ENCODE data around the gene GTF3C6. TPM values are rescaled to one million over a fixed set of nuclear protein-coding genes. Genes with fewer than 3 reads are reported as not detected.

The GTF3C6 gene
- total and polyA plus RNA-seq, 2 of the 13 experiments (the other 11 are each of a cell fraction or from before 2014, with no cell fraction given), result 21.6 to 160 TPM

DNA sequence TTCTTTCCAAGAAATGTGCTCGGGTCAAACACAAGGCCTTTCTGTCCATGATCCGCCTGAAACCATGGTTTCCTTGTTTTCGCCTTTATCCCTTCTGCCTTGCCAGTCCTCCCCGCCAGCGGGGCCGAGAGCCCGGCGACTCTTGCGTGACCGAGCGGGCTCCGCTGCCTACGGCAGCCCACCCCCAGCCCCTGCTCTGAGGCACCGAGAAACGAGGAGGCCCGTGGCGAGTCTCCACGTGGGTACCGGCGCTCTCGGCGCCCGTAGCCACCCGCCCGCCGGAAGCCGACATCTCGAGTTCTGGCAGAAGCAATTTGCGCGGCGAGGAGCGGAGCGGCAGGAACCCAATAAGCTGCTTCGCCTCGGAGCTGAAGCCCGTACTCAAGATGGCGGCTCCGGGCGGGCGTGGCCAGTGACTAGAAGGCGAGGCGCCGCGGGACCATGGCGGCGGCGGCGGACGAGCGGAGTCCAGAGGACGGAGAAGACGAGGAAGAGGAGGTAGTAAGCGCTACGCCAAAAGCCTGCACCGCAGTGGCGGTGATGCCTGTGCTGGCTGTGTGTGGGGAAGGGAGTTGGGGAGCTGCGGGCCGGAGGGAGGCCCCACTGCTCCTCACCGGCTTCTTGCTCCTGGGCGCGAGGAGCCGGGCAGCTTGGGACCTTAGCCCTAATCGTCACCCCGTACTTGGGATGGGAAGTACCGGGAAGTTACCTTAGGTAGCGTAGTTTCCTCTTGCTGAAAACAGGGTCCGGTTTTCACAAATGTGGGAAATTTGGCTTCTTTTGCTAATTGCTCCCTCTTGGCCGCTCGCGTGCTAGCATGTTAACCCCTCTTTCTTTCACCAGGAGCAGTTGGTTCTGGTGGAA, at the start of gene GTF3C6 (continued):
- TF ChIP-seq, protein P1, sequence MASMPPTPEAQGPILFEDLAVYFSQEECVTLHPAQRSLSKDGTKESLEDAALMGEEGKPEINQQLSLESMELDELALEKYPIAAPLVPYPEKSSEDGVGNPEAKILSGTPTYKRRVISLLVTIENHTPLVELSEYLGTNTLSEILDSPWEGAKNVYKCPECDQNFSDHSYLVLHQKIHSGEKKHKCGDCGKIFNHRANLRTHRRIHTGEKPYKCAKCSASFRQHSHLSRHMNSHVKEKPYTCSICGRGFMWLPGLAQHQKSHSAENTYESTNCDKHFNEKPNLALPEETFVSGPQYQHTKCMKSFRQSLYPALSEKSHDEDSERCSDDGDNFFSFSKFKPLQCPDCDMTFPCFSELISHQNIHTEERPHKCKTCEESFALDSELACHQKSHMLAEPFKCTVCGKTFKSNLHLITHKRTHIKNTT (CRISPR knock-in tag; IDR thresholded peaks at IDR 0.05), result no peak
- TF ChIP-seq ZNF737 (CRISPR knock-in tag; IDR thresholded peaks at IDR 0.05; ENCODE audit: borderline replicate concordance) (peak; percentile 71; the same call in 1 of the 2 replicates), ZC3H13 (CRISPR knock-in tag; IDR thresholded peaks at IDR 0.05) (no peak), ZFX (CRISPR knock-in tag; IDR thresholded peaks at IDR 0.05; ENCODE audit: low read depth) (peak; percentile 93), ZKSCAN5 (CRISPR knock-in tag; IDR thresholded peaks at IDR 0.05) (no peak), MBD4 (IDR thresholded peaks at IDR 0.05; ENCODE audit: borderline replicate concordance, low read length) (no peak), ZNF556 (CRISPR knock-in tag; IDR thresholded peaks at IDR 0.05; ENCODE audit: borderline replicate concordance) (peak; percentile 93), HNRNPK (IDR thresholded peaks at IDR 0.05; ENCODE audit: low read depth, low read length, poor library complexity, severe bottlenecking) (peak; percentile 63), SMARCC2 (IDR thresholded peaks at IDR 0.05) (no peak), FIP1L1 (IDR thresholded peaks at IDR 0.05; ENCODE audit: borderline replicate concordance, insufficient read depth, low read depth, low read length) (no peak)
- TF ChIP-seq, protein P2, sequence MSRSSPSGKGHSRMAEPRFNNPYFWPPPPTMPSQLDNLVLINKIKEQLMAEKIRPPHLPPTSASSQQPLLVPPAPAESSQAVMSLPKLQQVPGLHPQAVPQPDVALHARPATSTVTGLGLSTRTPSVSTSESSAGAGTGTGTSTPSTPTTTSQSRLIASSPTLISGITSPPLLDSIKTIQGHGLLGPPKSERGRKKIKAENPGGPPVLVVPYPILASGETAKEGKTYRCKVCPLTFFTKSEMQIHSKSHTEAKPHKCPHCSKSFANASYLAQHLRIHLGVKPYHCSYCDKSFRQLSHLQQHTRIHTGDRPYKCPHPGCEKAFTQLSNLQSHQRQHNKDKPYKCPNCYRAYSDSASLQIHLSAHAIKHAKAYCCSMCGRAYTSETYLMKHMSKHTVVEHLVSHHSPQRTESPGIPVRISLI (CRISPR knock-in tag; IDR thresholded peaks at IDR 0.05; ENCODE audit: borderline replicate concordance), result no peak
- TF ChIP-seq, protein P3, sequence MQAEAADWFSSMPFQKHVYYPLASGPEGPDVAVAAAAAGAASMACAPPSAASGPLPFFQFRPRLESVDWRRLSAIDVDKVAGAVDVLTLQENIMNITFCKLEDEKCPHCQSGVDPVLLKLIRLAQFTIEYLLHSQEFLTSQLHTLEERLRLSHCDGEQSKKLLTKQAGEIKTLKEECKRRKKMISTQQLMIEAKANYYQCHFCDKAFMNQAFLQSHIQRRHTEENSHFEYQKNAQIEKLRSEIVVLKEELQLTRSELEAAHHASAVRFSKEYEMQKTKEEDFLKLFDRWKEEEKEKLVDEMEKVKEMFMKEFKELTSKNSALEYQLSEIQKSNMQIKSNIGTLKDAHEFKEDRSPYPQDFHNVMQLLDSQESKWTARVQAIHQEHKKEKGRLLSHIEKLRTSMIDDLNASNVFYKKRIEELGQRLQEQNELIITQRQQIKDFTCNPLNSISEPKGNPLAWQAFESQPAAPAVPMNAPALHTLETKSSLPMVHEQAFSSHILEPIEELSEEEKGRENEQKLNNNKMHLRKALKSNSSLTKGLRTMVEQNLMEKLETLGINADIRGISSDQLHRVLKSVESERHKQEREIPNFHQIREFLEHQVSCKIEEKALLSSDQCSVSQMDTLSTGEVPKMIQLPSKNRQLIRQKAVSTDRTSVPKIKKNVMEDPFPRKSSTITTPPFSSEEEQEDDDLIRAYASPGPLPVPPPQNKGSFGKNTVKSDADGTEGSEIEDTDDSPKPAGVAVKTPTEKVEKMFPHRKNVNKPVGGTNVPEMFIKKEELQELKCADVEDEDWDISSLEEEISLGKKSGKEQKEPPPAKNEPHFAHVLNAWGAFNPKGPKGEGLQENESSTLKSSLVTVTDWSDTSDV (CRISPR knock-in tag; IDR thresholded peaks at IDR 0.05), result peak; percentile 95; the same call in 1 of the 2 replicates
- TF ChIP-seq, protein P4, sequence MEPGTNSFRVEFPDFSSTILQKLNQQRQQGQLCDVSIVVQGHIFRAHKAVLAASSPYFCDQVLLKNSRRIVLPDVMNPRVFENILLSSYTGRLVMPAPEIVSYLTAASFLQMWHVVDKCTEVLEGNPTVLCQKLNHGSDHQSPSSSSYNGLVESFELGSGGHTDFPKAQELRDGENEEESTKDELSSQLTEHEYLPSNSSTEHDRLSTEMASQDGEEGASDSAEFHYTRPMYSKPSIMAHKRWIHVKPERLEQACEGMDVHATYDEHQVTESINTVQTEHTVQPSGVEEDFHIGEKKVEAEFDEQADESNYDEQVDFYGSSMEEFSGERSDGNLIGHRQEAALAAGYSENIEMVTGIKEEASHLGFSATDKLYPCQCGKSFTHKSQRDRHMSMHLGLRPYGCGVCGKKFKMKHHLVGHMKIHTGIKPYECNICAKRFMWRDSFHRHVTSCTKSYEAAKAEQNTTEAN (CRISPR knock-in tag; conservative IDR thresholded peaks at IDR 0.05), result no peak
- TF ChIP-seq, protein P5, sequence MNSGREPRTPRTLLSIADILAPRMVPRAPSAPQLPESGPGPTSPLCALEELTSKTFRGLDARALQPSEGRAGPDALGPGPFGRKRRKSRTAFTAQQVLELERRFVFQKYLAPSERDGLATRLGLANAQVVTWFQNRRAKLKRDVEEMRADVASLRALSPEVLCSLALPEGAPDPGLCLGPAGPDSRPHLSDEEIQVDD (CRISPR knock-in tag; IDR thresholded peaks at IDR 0.05; ENCODE audit: borderline replicate concordance), result no peak
- TF ChIP-seq, protein P6, sequence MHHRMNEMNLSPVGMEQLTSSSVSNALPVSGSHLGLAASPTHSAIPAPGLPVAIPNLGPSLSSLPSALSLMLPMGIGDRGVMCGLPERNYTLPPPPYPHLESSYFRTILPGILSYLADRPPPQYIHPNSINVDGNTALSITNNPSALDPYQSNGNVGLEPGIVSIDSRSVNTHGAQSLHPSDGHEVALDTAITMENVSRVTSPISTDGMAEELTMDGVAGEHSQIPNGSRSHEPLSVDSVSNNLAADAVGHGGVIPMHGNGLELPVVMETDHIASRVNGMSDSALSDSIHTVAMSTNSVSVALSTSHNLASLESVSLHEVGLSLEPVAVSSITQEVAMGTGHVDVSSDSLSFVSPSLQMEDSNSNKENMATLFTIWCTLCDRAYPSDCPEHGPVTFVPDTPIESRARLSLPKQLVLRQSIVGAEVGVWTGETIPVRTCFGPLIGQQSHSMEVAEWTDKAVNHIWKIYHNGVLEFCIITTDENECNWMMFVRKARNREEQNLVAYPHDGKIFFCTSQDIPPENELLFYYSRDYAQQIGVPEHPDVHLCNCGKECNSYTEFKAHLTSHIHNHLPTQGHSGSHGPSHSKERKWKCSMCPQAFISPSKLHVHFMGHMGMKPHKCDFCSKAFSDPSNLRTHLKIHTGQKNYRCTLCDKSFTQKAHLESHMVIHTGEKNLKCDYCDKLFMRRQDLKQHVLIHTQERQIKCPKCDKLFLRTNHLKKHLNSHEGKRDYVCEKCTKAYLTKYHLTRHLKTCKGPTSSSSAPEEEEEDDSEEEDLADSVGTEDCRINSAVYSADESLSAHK (CRISPR knock-in tag; IDR thresholded peaks at IDR 0.05; ENCODE audit: borderline replicate concordance), result 0 out of 2 replicates have a peak, but pooled peaks have one; percentile 23
